ENCODE results near the gene EHHADH.

EHHADH gene

GRCh38 chr3:185153171-185153771 is 100.6 kb downstream of the EHHADH start:
- Mint-ChIP-seq H3K4me3 (peak overlapping the region; percentile 72), H3K36me3 (ENCODE audit: low read depth) (no peaks in the 10 kb centered on the region), H3K27me3 (peaks cover 34% of the 10 kb centered on the region), H3K27ac (no peak overlapping the region), H3K9me3 (no peaks in the 10 kb centered on the region), H3K4me1 (peaks cover 6% of the 10 kb centered on the region)
- peak; percentile 13 for ATAC-seq
- no peak for DNase-seq

GRCh38 chr3:185152410-185153170 is 101.3 kb downstream of the EHHADH start, which contains the start of gene C3orf70:
C3orf70 (minus strand) TSS chr3:185153060; CDS start chr3:185152823, 237 bp downstream.
- no peaks in the 10 kb centered on the region for H3K9me3 Mint-ChIP-seq
- peaks cover 6% of the 10 kb centered on the region for H3K4me1 Mint-ChIP-seq
- peaks cover 33% of the 10 kb centered on the region for H3K27me3 Mint-ChIP-seq
- ATAC-seq = peak; percentile 59
- H3K36me3 Mint-ChIP-seq (ENCODE audit: low read depth) = no peaks in the 10 kb centered on the region
- DNase-seq = peak; percentile 30
- peak within 1 kb of the TSS; percentile 72 for H3K4me3 Mint-ChIP-seq
- no peak within 1 kb of the TSS for H3K27ac Mint-ChIP-seq

GRCh38 chr3:185151964-185152409 is 101.9 kb downstream of the EHHADH start:
- H3K27me3 Mint-ChIP-seq = peaks cover 33% of the 10 kb centered on the region
- ATAC-seq = no peak
- no peaks in the 10 kb centered on the region for H3K36me3 Mint-ChIP-seq (ENCODE audit: low read depth)
- peaks cover 6% of the 10 kb centered on the region for H3K4me1 Mint-ChIP-seq
- no peak for DNase-seq
- H3K4me3 Mint-ChIP-seq = peak overlapping the region; percentile 59
- no peak overlapping the region for H3K27ac Mint-ChIP-seq
- H3K9me3 Mint-ChIP-seq = no peaks in the 10 kb centered on the region

GRCh38 chr3:185151101-185151963 is 102.5 kb downstream of the EHHADH start:
- ATAC-seq = no peak
- H3K9me3 Mint-ChIP-seq = no peaks in the 10 kb centered on the region
- H3K27me3 Mint-ChIP-seq = peaks cover 30% of the 10 kb centered on the region
- no peaks in the 10 kb centered on the region for H3K36me3 Mint-ChIP-seq (ENCODE audit: low read depth)
- H3K4me3 Mint-ChIP-seq = no peak overlapping the region
- H3K4me1 Mint-ChIP-seq = peaks cover 6% of the 10 kb centered on the region
- H3K27ac Mint-ChIP-seq = no peak overlapping the region
- no peak for DNase-seq

GRCh38 chr3:185150561-185150960 is 103.3 kb downstream of the EHHADH start:
- H3K4me3 Mint-ChIP-seq = no peak overlapping the region
- peaks cover 32% of the 10 kb centered on the region for H3K27me3 Mint-ChIP-seq
- H3K27ac Mint-ChIP-seq = no peak overlapping the region
- ATAC-seq (no peak), DNase-seq (no peak)
- peaks cover 6% of the 10 kb centered on the region for H3K4me1 Mint-ChIP-seq
- no peaks in the 10 kb centered on the region for H3K9me3 Mint-ChIP-seq
- no peaks in the 10 kb centered on the region for H3K36me3 Mint-ChIP-seq (ENCODE audit: low read depth)

- ATAC-seq (no peak), DNase-seq (no peak)
- Mint-ChIP-seq H3K4me3 (no peak overlapping the region), H3K36me3 (ENCODE audit: low read depth) (no peaks in the 10 kb centered on the region), H3K9me3 (no peaks in the 10 kb centered on the region), H3K4me1 (peaks cover 6% of the 10 kb centered on the region), H3K27ac (no peak overlapping the region), H3K27me3 (peaks cover 32% of the 10 kb centered on the region)
Observed at GRCh38 chr3:185149591-185149990, 104.3 kb downstream of the EHHADH start.

GRCh38 chr3:185145511-185145910 is 108.3 kb downstream of the EHHADH start:
- DNase-seq (no peak), ATAC-seq (no peak)
- peaks cover 21% of the 10 kb centered on the region for H3K27me3 Mint-ChIP-seq
- H3K36me3 Mint-ChIP-seq (ENCODE audit: low read depth) = no peaks in the 10 kb centered on the region
- no peaks in the 10 kb centered on the region for H3K4me1 Mint-ChIP-seq
- no peak overlapping the region for H3K4me3 Mint-ChIP-seq
- H3K27ac Mint-ChIP-seq = no peak overlapping the region
- H3K9me3 Mint-ChIP-seq = no peaks in the 10 kb centered on the region

GRCh38 chr3:185144784-185145183 is 109.1 kb downstream of the EHHADH start:
- Mint-ChIP-seq H3K4me1 (no peaks in the 10 kb centered on the region), H3K27me3 (peaks cover 14% of the 10 kb centered on the region), H3K27ac (no peak overlapping the region), H3K9me3 (no peaks in the 10 kb centered on the region), H3K4me3 (no peak overlapping the region), H3K36me3 (ENCODE audit: low read depth) (no peaks in the 10 kb centered on the region)
- no peak for ATAC-seq
- no peak for DNase-seq

All from activated naive CD8-positive, alpha-beta T cell treated with anti-CD3 and anti-CD28 coated beads, Interleukin-2, amount 50 U/mL, for 24 hours (primary cell).